ENCODE measurements around the gene L3MBTL3.

The L3MBTL3 gene

DNA sequence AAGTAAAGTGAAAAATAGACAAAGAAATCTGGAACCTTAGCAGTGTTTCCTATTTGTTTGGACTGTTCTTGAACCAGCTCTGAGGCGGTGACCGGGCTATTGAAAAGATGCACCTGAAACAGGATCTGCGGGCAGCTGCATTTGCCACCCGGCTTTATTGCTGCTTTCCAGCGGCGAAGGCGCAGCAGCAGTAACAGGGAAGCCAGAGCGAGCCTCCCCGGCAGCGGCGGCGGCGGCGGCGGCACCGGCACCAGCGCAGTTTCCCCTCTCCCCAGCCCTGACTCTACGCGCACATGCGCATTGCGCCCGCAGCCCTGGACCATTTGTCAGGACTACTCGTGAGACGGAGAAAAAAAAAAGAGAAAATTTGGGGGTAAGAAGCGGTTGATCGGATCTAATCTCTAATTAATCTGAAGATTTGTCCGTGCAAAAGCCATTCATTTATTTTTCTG lies at the start of gene L3MBTL3:
L3MBTL3 (plus strand) TSS at position 290 of the 452 bp plus-strand sequence. CDS start 24,119 bp downstream, outside the sequence.
- in situ Hi-C loops (cut with MboI; ENCODE audit: low pct_unique_long_range_greater_than_20kb, low sequenced_read_pairs) = loop anchor here (25.0 kb wide), 1 partner anchor 431 kb away; no protein-coding TSS in a partner anchor
- peak; percentile 89 for DNase-seq

DNA sequence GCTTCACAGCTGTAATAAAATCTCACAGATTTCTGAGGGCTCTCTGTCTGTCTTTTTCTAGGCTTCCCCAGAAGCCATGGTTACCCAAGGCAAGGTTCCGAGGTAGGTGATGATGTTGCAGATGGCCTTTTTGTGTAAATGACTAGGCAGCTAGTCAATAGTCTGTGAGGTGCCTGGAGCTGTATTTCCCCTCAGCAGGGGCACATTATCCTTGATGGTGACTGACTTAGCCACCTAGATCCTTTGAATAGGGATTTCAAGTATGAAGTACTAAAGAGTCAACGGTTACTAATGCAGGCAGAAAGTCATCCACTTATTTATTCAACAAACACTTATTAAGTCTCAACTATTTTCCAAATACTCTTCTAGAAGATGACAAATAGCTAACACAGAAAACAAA lies 49.3 kb upstream of the L3MBTL3 start:
- DNase-seq = no peak
- in situ Hi-C loops (cut with MboI; ENCODE audit: low pct_unique_long_range_greater_than_20kb, low sequenced_read_pairs) = no loop called here

DNA sequence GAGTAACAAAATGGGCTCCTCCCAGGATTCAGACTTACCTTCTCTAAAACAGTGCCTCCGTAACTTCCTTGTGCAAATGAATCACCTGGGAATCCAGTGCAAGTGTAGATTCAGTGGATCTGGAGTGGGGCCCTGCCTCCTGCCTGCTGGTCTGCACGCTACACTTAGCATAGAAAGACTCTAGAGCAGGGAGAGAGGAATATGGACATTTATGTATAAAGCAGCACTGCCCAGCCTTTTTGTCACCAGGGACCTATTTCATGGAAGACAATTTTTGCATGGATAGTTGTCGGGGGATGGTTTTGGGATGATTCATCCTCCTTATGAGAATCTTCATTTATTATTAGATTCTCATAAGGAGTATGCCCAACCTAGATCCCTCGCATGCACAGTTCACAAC lies 42.3 kb upstream of the L3MBTL3 start:
- in situ Hi-C loops (cut with MboI; ENCODE audit: low pct_unique_long_range_greater_than_20kb, low sequenced_read_pairs) = no loop called here
- DNase-seq = no peak

DNA sequence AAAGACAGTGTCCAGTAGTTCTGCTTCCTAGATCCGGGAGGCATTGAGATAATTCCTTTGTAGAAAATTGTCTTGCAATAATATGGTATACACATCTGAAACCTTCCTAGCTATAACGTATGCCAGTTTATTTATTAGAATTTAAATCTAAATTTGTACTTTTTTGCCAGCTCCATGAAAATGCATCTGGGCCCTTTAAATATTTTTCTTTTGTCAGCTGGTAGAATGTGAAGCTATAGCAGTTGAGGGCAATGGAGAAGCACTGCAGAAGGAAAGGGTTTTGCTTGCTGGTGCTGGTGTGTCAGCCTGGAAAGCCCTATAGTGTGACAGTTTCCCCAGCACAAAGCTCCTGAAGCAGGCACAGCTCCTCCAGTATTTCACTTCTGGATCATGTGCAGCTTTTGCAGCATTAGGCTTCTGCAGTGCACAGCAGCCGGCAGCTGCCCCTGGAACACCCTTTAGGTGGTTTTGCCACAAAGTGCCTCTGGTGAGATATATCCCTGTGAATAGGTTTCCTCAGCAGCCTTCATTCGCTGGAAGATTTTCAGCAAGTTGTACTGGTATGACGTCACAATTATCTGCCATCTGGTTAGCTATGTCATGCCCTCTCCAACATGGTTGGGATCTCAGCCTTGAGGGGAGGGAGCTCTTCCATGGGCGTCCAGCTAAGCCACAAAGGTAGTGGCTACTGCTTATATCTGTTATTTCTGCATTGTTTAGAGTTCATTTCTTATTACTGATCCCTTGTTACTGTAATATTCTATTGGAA lies 40.0 kb upstream of the L3MBTL3 start:
- in situ Hi-C loops (cut with MboI; ENCODE audit: low pct_unique_long_range_greater_than_20kb, low sequenced_read_pairs) = no loop called here
- no peak for DNase-seq

DNA sequence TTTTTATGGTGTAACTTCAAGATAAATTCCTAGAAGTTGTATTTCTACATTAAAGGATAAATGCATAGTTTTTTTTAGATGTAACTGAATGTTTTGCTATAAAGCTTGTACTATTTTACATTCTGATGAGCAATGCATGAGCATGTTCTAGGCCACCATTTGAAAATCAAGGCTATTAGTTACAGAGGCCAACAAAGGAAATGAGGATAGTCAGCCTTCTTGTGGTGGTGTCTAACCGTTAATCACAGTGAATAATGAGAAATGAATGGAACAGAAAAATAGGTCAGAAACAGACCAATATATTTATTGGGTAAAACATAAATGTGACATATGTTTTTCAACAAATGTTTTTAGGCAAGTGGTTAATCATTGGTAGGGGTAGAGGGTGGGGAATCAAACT lies 37.6 kb upstream of the L3MBTL3 start:
- in situ Hi-C loops (cut with MboI; ENCODE audit: low pct_unique_long_range_greater_than_20kb, low sequenced_read_pairs) = no loop called here
- DNase-seq = no peak

DNA sequence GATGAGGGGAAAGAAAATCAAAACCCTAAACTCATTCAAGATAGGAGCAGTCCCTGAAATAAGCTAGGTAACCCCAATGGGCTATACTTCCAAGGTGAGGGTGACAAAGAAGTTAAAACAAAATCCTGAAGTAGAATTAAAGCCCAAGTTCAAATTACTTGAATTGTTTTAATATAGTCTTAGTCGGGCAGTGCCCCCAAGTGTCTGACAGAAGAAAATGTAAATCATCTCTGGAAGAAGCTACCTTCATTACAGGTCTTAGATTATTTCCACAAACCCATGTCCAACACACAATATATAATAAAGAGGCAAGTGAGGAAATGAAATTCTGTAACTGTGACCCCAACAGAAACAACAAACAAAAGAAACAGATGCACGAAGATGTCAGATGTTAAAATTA lies 36.8 kb upstream of the L3MBTL3 start:
- in situ Hi-C loops (cut with MboI; ENCODE audit: low pct_unique_long_range_greater_than_20kb, low sequenced_read_pairs) = no loop called here

DNA sequence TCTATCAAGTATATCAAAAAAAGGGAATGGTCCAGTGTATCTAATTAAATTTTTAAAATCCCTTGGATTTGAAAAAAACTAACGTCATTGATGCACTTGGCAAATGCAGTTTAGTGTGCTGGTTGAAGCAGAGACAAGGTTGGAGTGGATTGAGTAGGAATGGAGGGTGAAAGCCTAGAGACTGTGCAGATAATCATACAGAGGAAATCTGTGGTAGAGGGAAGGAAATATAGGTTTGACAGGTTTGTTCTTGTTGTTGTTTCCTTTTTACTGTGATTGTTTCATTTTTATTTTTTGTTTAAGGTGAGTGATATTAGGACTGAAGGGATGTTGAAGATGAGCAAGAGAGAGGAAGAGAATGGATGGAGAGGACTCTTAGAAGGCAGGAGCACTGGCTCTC lies 29.0 kb upstream of the L3MBTL3 start:
- DNase-seq = no peak
- in situ Hi-C loops (cut with MboI; ENCODE audit: low pct_unique_long_range_greater_than_20kb, low sequenced_read_pairs) = no loop called here

More for the DNA sequence above, 36.8 kb upstream of the L3MBTL3 start:
- peak; percentile 5 for DNase-seq

DNA sequence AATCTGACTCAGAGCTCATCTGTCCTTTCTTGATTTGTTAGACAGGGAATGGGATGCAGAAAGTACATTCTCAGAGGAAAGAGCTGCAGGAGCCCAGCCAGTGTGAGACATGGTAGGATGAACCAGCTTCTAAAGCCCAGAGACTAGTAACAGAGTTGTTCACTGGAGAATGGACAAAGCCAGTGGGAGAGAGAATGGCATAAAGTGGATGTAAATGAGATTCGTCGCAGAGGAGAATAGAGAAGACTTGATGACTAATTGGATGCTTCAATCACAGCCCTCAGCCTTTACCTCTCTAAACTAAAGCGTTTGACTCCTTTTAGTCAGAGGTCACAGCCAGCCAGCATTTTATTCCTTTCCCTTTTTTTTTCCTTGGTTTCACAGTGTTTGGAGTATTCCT lies 25.5 kb upstream of the L3MBTL3 start:
- in situ Hi-C loops (cut with MboI; ENCODE audit: low pct_unique_long_range_greater_than_20kb, low sequenced_read_pairs) = no loop called here
- no peak for DNase-seq

DNA sequence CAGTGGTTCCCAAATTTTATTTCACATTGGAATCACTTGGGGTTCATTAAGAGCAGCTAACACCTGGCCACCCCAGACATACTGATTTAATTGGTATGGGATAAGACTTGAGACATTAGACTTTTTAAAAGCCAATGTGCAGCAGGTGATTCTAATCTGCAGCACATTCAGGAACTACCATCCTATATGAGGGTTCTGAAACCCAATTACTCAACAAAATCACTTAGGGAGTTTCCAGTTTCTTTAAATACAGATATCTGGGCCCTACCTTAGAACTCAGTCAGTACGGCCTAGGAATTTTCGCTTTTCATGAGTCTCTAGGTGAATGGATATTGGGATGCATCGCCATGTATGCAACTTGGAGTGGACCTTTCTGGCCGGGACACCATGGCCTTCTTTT lies 24.0 kb upstream of the L3MBTL3 start:
- DNase-seq = no peak
- in situ Hi-C loops (cut with MboI; ENCODE audit: low pct_unique_long_range_greater_than_20kb, low sequenced_read_pairs) = no loop called here

DNA sequence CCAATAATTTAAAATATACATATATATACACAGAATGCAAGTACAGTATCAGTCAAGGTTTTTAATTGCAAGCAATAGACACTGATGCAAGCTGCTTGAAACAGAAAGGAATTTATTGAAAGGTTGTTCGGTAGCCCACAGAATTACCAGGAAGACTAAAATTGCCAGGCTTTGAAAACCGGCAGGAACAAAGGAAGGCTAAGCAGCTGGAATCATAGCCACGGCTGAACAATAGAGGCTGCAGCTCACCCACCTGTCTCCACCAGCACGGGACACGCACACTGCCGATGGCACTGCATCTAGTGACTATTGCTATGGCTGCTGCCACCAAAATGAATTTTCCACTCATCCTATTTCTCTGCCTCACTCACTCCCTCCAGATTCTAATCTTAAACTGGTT lies 22.0 kb upstream of the L3MBTL3 start:
- in situ Hi-C loops (cut with MboI; ENCODE audit: low pct_unique_long_range_greater_than_20kb, low sequenced_read_pairs) = no loop called here
- DNase-seq = no peak

DNA sequence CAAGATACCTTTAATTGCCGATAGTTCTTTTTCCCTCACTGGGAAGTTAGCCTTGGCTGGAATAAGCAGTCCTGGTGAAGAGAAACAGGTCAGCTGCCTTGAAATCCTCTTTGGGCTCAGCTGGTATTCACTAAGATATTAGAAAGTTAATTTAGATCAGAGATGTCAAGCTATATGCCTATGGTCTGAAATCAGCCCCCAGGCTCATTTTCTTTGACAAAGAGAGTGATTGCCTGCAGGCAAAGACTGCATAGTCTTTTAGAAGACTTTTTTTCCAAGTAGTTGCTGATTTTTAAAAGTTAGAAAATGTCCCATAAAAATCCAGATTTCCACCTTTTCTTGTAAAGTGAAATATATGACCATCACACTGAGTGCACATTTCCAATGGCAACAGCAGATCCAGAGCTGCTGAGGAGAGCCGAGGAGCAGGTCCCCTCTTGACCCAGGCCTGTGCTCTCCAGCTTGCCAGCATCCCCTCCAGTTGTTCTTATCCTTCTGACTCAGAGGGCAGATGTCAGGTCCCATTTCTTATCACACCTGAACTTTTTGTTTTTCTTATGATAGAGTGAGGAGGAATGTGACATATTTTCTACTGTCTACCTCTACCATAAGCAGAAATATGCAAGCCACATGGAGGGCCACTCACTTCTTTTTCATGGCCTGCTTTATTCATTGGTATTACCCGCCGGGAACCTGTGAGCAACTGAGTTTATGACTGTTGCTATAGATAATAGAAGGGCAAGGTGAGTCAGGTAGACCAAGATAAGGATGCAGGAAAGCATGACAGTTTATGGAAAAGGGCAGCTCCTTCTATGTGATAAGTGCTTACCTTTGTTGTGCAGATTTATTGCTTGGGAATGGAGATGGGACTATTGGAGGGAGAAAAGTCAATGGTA lies 17.6 kb upstream of the L3MBTL3 start:
- in situ Hi-C loops (cut with MboI; ENCODE audit: low pct_unique_long_range_greater_than_20kb, low sequenced_read_pairs) = loop anchor here (25.0 kb wide), 1 partner anchor 413 kb away; no protein-coding TSS in a partner anchor
- DNase-seq = no peak

DNA sequence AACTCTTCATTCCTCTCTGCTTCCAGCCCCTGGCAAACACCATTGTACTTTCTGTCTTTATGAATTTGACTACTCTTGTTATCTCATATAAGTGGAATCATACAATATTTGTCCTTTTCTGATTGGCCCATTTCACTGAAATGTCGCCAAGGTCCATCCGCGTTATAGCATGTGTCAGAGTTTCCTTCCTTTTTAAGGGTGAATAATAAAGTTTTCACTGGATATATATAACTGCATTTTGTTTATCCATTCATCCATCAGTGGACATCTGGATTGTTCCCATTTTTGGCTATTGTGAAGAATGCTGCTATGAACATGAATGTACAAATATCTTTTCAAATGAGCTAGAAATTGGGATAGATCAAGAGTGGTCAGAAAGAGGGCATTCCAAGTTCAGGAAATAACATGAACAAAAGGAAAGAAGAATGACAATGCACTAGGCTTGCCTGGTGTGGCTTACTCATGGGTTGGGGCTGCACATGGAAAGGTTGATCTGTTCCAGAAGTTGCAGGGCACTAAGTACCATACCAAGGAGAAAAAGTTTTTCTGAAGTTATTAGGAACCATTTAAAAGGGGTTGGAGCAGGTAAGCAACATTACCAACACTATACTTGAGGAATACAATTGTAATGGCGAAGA lies 10.0 kb upstream of the L3MBTL3 start:
- in situ Hi-C loops (cut with MboI; ENCODE audit: low pct_unique_long_range_greater_than_20kb, low sequenced_read_pairs) = loop anchor here (25.0 kb wide), 1 partner anchor 421 kb away; no protein-coding TSS in a partner anchor

DNA sequence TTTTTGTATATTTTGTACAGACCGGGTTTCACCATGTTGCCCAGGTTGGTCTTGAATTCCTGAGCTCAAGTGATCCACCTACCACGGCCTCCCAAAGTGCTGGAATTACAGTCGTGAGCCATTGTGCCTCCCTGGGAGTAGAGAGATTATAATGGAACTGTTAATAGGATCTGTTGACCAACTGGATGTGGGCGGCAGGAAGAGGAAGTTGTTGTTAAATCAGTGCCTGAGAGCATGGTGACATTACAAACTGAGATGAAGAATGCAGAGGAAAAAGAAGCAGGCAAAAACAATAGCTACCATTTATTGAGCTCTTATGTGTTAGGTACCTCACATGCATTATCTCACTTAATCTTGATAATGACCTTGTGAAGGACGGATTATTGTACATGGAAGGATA lies 9.2 kb upstream of the L3MBTL3 start:
- DNase-seq = peak; percentile 16
- in situ Hi-C loops (cut with MboI; ENCODE audit: low pct_unique_long_range_greater_than_20kb, low sequenced_read_pairs) = loop anchor here (25.0 kb wide), 1 partner anchor 422 kb away; no protein-coding TSS in a partner anchor

More for the DNA sequence above, 10.0 kb upstream of the L3MBTL3 start:
- no peak for DNase-seq

DNA sequence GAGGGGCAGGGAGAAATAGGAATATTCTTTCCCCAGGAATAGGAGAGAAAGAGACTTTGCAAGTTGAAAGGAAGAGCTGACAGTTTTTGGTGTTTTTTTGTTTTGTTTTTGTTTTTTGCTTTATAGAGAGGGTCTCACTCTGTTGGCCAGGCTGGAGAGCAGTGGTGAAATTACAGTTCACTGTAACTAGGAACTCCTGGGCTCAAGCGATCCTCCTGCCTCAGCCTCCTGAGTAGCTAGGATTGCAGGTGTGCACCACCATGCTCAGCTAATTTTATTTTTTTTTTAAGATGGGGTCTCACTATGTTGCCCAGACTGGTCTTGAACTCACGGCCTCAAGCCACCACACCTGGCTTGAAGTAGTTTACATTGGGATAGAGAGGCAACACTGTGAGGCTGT lies 8.0 kb upstream of the L3MBTL3 start:
- in situ Hi-C loops (cut with MboI; ENCODE audit: low pct_unique_long_range_greater_than_20kb, low sequenced_read_pairs) = loop anchor here (25.0 kb wide), 1 partner anchor 423 kb away; no protein-coding TSS in a partner anchor
- DNase-seq = no peak

DNA sequence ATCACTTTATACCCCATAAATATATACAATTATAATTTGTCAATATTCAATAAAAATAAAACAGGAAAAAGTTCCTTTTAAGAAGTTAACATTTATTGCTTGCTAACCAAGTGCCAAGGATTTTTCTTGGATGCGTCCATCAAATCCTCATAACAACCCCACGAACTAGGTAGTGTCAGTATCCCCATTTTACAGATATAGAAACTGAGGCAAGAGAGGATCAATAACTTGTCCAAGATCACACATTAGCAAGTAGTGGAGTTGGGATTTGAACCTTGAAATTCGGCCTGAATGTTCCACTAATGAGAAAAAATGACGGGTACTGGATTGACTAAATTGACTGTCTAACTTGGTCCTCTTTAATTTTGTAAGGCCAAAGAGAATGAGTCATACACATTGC lies 5.7 kb upstream of the L3MBTL3 start:
- DNase-seq = no peak
- in situ Hi-C loops (cut with MboI; ENCODE audit: low pct_unique_long_range_greater_than_20kb, low sequenced_read_pairs) = loop anchor here (25.0 kb wide), 1 partner anchor 425 kb away; no protein-coding TSS in a partner anchor

DNA sequence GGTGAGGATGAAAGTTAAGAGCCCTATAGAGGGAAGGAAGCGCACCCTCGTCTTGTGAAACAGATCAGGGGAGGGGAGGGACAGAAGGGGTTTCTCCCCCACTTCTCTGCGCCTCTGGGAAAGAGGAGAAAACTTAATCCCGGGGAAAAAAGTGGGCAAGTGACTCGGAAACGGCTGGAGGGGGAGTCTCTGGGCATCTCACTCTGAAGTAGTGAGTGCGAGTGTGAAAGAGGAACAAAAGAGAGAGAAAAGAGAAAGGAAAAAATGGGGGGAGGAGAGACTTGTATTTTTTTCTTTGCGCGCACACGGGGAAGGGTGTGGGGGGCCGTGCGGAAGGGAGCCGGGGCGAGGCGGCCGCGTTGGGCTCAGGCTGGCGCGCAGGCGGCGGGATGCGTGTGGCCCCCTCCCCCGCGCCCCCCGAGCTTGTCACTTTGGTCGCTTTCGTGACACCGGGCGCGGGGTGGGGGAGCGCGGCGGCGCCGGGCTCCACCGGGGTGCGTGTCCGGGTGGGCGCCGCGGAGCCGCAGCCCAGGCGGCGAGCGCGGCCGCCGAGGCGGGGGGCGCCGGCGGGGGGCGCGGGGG lies 454 bp downstream of the L3MBTL3 start:
- DNase-seq = no peak

DNA sequence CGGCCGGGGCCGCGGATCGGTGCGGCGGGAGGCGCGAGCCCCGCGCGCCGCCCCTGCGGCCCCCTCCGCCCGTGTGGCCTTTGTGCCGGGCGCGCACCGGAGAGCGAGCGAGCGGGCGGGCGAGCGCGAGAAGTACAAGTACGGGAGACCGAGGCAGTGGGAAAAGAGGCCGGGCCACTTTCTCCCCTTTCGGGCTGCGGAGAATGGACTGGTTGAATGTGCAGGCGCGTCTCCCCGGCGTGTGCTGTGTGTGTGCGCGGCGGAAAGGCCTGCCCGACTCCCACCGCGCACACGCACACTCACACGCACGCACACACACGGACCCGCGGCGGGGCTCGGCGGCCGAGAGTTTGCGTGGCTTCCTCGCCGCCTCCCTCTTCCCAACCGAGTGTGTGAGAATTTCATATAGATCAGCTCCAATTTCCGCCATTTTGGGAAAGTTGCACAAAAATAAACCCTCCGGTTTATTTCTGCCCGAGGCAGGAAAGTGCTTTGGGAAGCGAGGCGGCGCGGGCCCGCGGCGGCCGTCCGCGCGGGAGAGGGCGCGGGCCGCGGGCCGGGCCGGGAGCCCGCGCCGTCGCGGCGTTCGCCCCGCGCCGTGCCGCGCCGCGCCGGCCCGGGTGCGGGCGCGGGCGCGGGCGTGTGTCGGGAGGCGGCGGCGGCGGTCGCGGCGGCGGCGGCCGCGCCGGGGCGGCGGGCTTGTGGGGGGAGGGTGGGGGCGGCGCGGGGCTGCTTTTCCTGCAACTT lies 1.1 kb downstream of the L3MBTL3 start:
- peak; percentile 63 for DNase-seq
- in situ Hi-C loops (cut with MboI; ENCODE audit: low pct_unique_long_range_greater_than_20kb, low sequenced_read_pairs) = loop anchor here (25.0 kb wide), 1 partner anchor 432 kb away; no protein-coding TSS in a partner anchor

More for the DNA sequence above, 454 bp downstream of the L3MBTL3 start:
- in situ Hi-C loops (cut with MboI; ENCODE audit: low pct_unique_long_range_greater_than_20kb, low sequenced_read_pairs) = loop anchor here (25.0 kb wide), 1 partner anchor 432 kb away; no protein-coding TSS in a partner anchor

Measured in KBM-7 (cell line).